RWPE2 (cell line): Measurements from ENCODE around the gene PHKG1.
"Not testable (repeated sequence)": the region's sequence is repeated elsewhere in the genome, so short reads cannot be mapped to it uniquely, and the experiment has no call there.

Experiments
- ATAC-seq: fragments of 200-7000 bp; cut with Tn5 transposase; 3 replicates; pipeline ENCODE4 v1.9.1; 2021; ENCODE audit warnings: low read depth
- DNase-seq: peaks from one replicate; pipeline ENCODE4 v3.0.0-alpha.2; 2020; ENCODE audit warnings: low spot score
- H3K27ac ChIP-seq: fragments of 450-650 bp; 2 replicates; pipeline ENCODE4 v1.5.1; 2017; ENCODE audit warnings: mild to moderate bottlenecking; ENCODE audit not compliant: poor library complexity, severe bottlenecking
- H3K27me3 ChIP-seq: fragments of 250-450 bp; sonication (Bioruptor Pico); 2 replicates; pipeline ENCODE4 v1.5.1; 2021; ENCODE audit warnings: mild to moderate bottlenecking, moderate library complexity; ENCODE audit not compliant: insufficient read depth, poor library complexity, severe bottlenecking
- H3K36me3 ChIP-seq: fragments of 250-450 bp; sonication (Bioruptor Pico); 2 replicates; pipeline ENCODE4 v1.5.1; 2020; ENCODE audit warnings: low read depth, mild to moderate bottlenecking, moderate library complexity
- H3K4me1 ChIP-seq: fragments of 250-450 bp; sonication (Bioruptor Pico); 2 replicates; pipeline ENCODE4 v1.5.1; 2021; ENCODE audit warnings: mild to moderate bottlenecking, moderate library complexity; ENCODE audit not compliant: insufficient read depth, poor library complexity, severe bottlenecking
- H3K4me3 ChIP-seq: fragments of 250-450 bp; sonication (Bioruptor Pico); 2 replicates; pipeline ENCODE4 v1.5.1; 2021; ENCODE audit warnings: mild to moderate bottlenecking, moderate library complexity; ENCODE audit not compliant: severe bottlenecking
- H3K9me3 ChIP-seq: fragments of 250-450 bp; sonication (Bioruptor Pico); 2 replicates; pipeline ENCODE4 v1.5.1; 2021; ENCODE audit warnings: mild to moderate bottlenecking, moderate library complexity; ENCODE audit not compliant: severe bottlenecking
- CTCF ChIP-seq: fragments of 450-650 bp; IDR thresholded peaks from one replicate; pipeline ENCODE4 v1.5.1; 2017; ENCODE audit warnings: mild to moderate bottlenecking, moderate library complexity; ENCODE audit not compliant: poor library complexity, severe bottlenecking

Gene PHKG1

GRCh38 chr7:56106108-56107073 is 13.6 kb upstream of the PHKG1 start, which contains the start of gene CHCHD2:
Gene CHCHD2 (minus strand): TSS chr7:56106476. CDS start chr7:56106413, 63 bp downstream.
- peak within 1 kb of the TSS; percentile 70 for H3K27ac ChIP-seq

GRCh38 chr7:56105508-56105907 is 12.8 kb upstream of the PHKG1 start:
- peak overlapping the region; percentile 70 for H3K27ac ChIP-seq

More at GRCh38 chr7:56106108-56107073, 13.6 kb upstream of the PHKG1 start, which contains the start of gene CHCHD2:
- no peaks in the 10 kb centered on the region for H3K9me3 ChIP-seq
- TF ChIP-seq CTCF, result no peak
- peak; percentile 99 for ATAC-seq
- peaks cover 40% of the 10 kb centered on the region for H3K36me3 ChIP-seq
- H3K4me3 ChIP-seq, result peak within 1 kb of the TSS; percentile 81
- DNase-seq, result peak; percentile 96
- H3K4me1 ChIP-seq, result peaks cover 7% of the 10 kb centered on the region
- H3K27me3 ChIP-seq, result no peaks in the 10 kb centered on the region

GRCh38 chr7:56104138-56104537 is 11.4 kb upstream of the PHKG1 start:
- not testable (repeated sequence) for H3K27ac ChIP-seq, H3K4me1 ChIP-seq

More at GRCh38 chr7:56105508-56105907, 12.8 kb upstream of the PHKG1 start:
- Histone ChIP-seq H3K9me3 (no peaks in the 10 kb centered on the region), H3K27me3 (no peaks in the 10 kb centered on the region), H3K36me3 (peaks cover 47% of the 10 kb centered on the region), H3K4me1 (peaks cover 7% of the 10 kb centered on the region), H3K4me3 (peak overlapping the region; percentile 81)
- no peak for TF ChIP-seq CTCF
- ATAC-seq (peak; percentile 33; the same call in 1 of the 3 replicates), DNase-seq (no peak)

GRCh38 chr7:56099653-56100052 is 6.9 kb upstream of the PHKG1 start:
- DNase-seq (no peak), ATAC-seq (peak; percentile 36; the same call in 2 of the 3 replicates)
- Histone ChIP-seq H3K4me1 (no peaks in the 10 kb centered on the region), H3K27ac (no peak overlapping the region), H3K36me3 (peaks cover 51% of the 10 kb centered on the region), H3K27me3 (no peaks in the 10 kb centered on the region), H3K9me3 (no peaks in the 10 kb centered on the region), H3K4me3 (no peak overlapping the region)
- TF ChIP-seq CTCF, result no peak

More at GRCh38 chr7:56104138-56104537, 11.4 kb upstream of the PHKG1 start:
- H3K27me3 ChIP-seq, DNase-seq, H3K9me3 ChIP-seq, H3K4me3 ChIP-seq, ATAC-seq: not testable (repeated sequence)
- peaks cover 58% of the 10 kb centered on the region for H3K36me3 ChIP-seq

GRCh38 chr7:56098187-56099008 is 5.6 kb upstream of the PHKG1 start:
- not testable (repeated sequence) for DNase-seq, H3K4me1 ChIP-seq, H3K4me3 ChIP-seq, H3K27me3 ChIP-seq, H3K9me3 ChIP-seq, H3K27ac ChIP-seq, ATAC-seq
- H3K36me3 ChIP-seq, result peaks cover 39% of the 10 kb centered on the region
